H1 (cell line): Measurements from ENCODE around the gene EXOSC1. TPM values are rescaled to one million over a fixed set of nuclear protein-coding genes. Genes with fewer than 3 reads are reported as not detected.

Experiments used
- CHD7 ChIP-seq: fragments of 300-600 bp; sonication (generic); IDR thresholded peaks from 2 replicates; pipeline ENCODE4 v1.7.1; 2012; ENCODE audit warnings: low read length, moderate library complexity, mild to moderate bottlenecking, inconsistent platforms; ENCODE audit not compliant: insufficient replicate concordance
- RXRA ChIP-seq: IDR thresholded peaks from 2 replicates; pipeline ENCODE4 v1.6.1; 2011; ENCODE audit warnings: low read depth, mild to moderate bottlenecking, low read length, moderate library complexity; ENCODE audit not compliant: insufficient read depth
- TBP ChIP-seq: IDR thresholded peaks from 2 replicates; pipeline ENCODE4 v1.6.1; 2011; ENCODE audit warnings: low read depth, low read length, improper control_type of control experiment
- TCF12 ChIP-seq: IDR thresholded peaks from 2 replicates; pipeline ENCODE4 v1.6.1; 2011; ENCODE audit warnings: low read depth, mild to moderate bottlenecking, low read length
- polyA plus RNA-seq, 7 experiments: library from polyadenylated mRNA; depleted of rRNA in 3 of 7; stranded (reverse) in 5 of 7; unstranded in 2 of 7; fragments of >200 nt in 5 of 7; fragments of 200-250 nt in 2 of 7; gene quantifications; 1 replicate in 5 of 7; 2 replicates in 1 of 7; 4 replicates in 1 of 7; pipeline versions ENCODE4 v1.2.1 to v1.2.3, GENCODE V29; 2011 to 2013; ENCODE audit warnings: missing spikeins in 2 of 7, mixed read lengths in 2 of 7
- total RNA-seq: library from RNA; stranded (reverse); fragmentation: NEBNext Ultra II Directional; extraction: Animal tissue kit (Norgen Biotek cat#: 25700); gene quantifications from 2 replicates; pipeline ENCODE4 v1.2.1, GENCODE V29; 2021

EXOSC1 gene
- total and polyA plus RNA-seq, 2 of the 8 experiments (the other 6 are each of a cell fraction or from before 2014, with no cell fraction given) = 52.1 to 68.1 TPM

DNA sequence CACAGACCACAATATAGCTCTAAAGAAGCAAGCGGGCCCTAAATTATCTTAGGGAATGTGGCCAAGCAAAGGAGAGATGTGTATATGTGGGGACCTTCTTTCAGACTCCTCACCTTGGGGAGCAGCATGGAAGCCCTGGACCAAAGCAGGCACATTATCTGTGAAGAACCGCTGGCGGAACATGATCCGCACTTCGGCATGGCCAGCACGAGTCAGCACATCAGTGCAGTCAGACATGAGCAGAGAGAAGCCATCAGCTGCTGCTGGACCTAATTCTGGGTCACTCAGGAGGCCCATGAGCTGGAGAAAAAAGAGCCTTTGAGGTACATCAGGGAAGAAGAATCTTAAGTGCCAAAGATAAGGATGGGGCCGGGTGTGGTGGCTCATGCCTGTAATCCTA lies 14.1 kb upstream of the EXOSC1 start (continued):
- TF ChIP-seq RXRA (no peak), TBP (no peak), CHD7 (no peak), TCF12 (no peak)
